IPS-20b (cell line): ENCODE data around the gene GSG1L.

Experiments used
- H3K27ac ChIP-seq: one replicate; pipeline ENCODE4 v1.5.1; 2013; ENCODE audit warnings: low read length
- H3K27me3 ChIP-seq: 2 replicates; pipeline ENCODE4 v1.6.1; 2013; ENCODE audit warnings: mild to moderate bottlenecking, low read length, inconsistent platforms; ENCODE audit not compliant: insufficient read depth
- H3K36me3 ChIP-seq: 2 replicates; pipeline ENCODE4 v1.6.1; 2013; ENCODE audit warnings: low read depth, mild to moderate bottlenecking, inconsistent platforms, low read length, moderate library complexity; ENCODE audit not compliant: insufficient read depth
- H3K4me1 ChIP-seq: 2 replicates; pipeline ENCODE4 v1.6.1; 2013; ENCODE audit warnings: mild to moderate bottlenecking, control low read depth, inconsistent platforms, low read length, moderate library complexity; ENCODE audit not compliant: insufficient read depth
- H3K4me3 ChIP-seq: 2 replicates; pipeline ENCODE4 v1.5.1; 2013; ENCODE audit warnings: mild to moderate bottlenecking, low read length, inconsistent platforms
- H3K9ac ChIP-seq: 2 replicates; pipeline ENCODE4 v1.6.1; 2013; ENCODE audit warnings: low read depth, mild to moderate bottlenecking, inconsistent platforms, low read length, moderate library complexity
- H3K9me3 ChIP-seq: 2 replicates; pipeline ENCODE4 v1.6.1; 2013; ENCODE audit warnings: mild to moderate bottlenecking, low read depth, low read length, inconsistent platforms; ENCODE audit not compliant: insufficient read depth

GSG1L gene

GRCh38 chr16:27777527-27777926, 286.0 kb downstream of the GSG1L start:
- no peaks in the 10 kb centered on the region for H3K4me1 ChIP-seq

GRCh38 chr16:27776556-27777225, 286.8 kb downstream of the GSG1L start:
- no peaks in the 10 kb centered on the region for H3K9me3 ChIP-seq
- H3K4me1 ChIP-seq: no peaks in the 10 kb centered on the region
- no peak overlapping the region for H3K4me3 ChIP-seq
- no peak overlapping the region for H3K9ac ChIP-seq
- H3K36me3 ChIP-seq: no peaks in the 10 kb centered on the region
- H3K27me3 ChIP-seq: no peaks in the 10 kb centered on the region
- H3K27ac ChIP-seq: no peak overlapping the region

More at GRCh38 chr16:27777527-27777926, 286.0 kb downstream of the GSG1L start:
- no peak overlapping the region for H3K9ac ChIP-seq
- H3K27me3 ChIP-seq: no peaks in the 10 kb centered on the region
- no peaks in the 10 kb centered on the region for H3K36me3 ChIP-seq
- no peak overlapping the region for H3K27ac ChIP-seq
- no peaks in the 10 kb centered on the region for H3K9me3 ChIP-seq
- H3K4me3 ChIP-seq: no peak overlapping the region

- H3K4me3 ChIP-seq: no peak overlapping the region
- no peaks in the 10 kb centered on the region for H3K36me3 ChIP-seq
- no peaks in the 10 kb centered on the region for H3K27me3 ChIP-seq
- H3K9me3 ChIP-seq: no peaks in the 10 kb centered on the region
- no peak overlapping the region for H3K9ac ChIP-seq
- H3K27ac ChIP-seq: no peak overlapping the region
- H3K4me1 ChIP-seq: no peaks in the 10 kb centered on the region
Observed at GRCh38 chr16:27775254-27775653, 288.3 kb downstream of the GSG1L start.

GRCh38 chr16:27774779-27775178, 288.7 kb downstream of the GSG1L start:
- Histone ChIP-seq H3K4me1 (no peaks in the 10 kb centered on the region), H3K9me3 (no peaks in the 10 kb centered on the region), H3K27me3 (no peaks in the 10 kb centered on the region), H3K27ac (no peak overlapping the region), H3K4me3 (no peak overlapping the region), H3K36me3 (no peaks in the 10 kb centered on the region), H3K9ac (no peak overlapping the region)

- Histone ChIP-seq H3K4me3 (no peak overlapping the region), H3K9ac (no peak overlapping the region), H3K36me3 (no peaks in the 10 kb centered on the region), H3K27ac (no peak overlapping the region), H3K9me3 (no peaks in the 10 kb centered on the region), H3K4me1 (no peaks in the 10 kb centered on the region), H3K27me3 (no peaks in the 10 kb centered on the region)
Observed at GRCh38 chr16:27773344-27773743, 290.2 kb downstream of the GSG1L start.

- Histone ChIP-seq H3K9ac (no peak overlapping the region), H3K9me3 (no peaks in the 10 kb centered on the region), H3K4me1 (no peaks in the 10 kb centered on the region), H3K4me3 (no peak overlapping the region), H3K27me3 (no peaks in the 10 kb centered on the region), H3K36me3 (no peaks in the 10 kb centered on the region), H3K27ac (no peak overlapping the region)
Observed at GRCh38 chr16:27772093-27772825, 291.3 kb downstream of the GSG1L start.

GRCh38 chr16:27771201-27771910, 292.2 kb downstream of the GSG1L start:
- no peaks in the 10 kb centered on the region for H3K4me1 ChIP-seq
- no peak overlapping the region for H3K27ac ChIP-seq
- no peaks in the 10 kb centered on the region for H3K9me3 ChIP-seq
- H3K9ac ChIP-seq: no peak overlapping the region
- H3K27me3 ChIP-seq: no peaks in the 10 kb centered on the region
- H3K4me3 ChIP-seq: no peak overlapping the region
- no peaks in the 10 kb centered on the region for H3K36me3 ChIP-seq

GRCh38 chr16:27770271-27771196, 293.0 kb downstream of the GSG1L start:
- H3K4me3 ChIP-seq: no peak overlapping the region
- H3K4me1 ChIP-seq: no peaks in the 10 kb centered on the region
- H3K9ac ChIP-seq: no peak overlapping the region; the same call in 1 of the 2 replicates
- H3K27ac ChIP-seq: no peak overlapping the region
- H3K9me3 ChIP-seq: no peaks in the 10 kb centered on the region
- no peaks in the 10 kb centered on the region for H3K27me3 ChIP-seq
- H3K36me3 ChIP-seq: no peaks in the 10 kb centered on the region

GRCh38 chr16:27769561-27770255, 293.8 kb downstream of the GSG1L start:
- Histone ChIP-seq H3K9me3 (no peaks in the 10 kb centered on the region), H3K9ac (no peak overlapping the region), H3K36me3 (no peaks in the 10 kb centered on the region), H3K4me1 (no peaks in the 10 kb centered on the region), H3K27ac (no peak overlapping the region), H3K4me3 (no peak overlapping the region), H3K27me3 (no peaks in the 10 kb centered on the region)

GRCh38 chr16:27768651-27769272, 294.8 kb downstream of the GSG1L start:
- Histone ChIP-seq H3K9ac (no peak overlapping the region), H3K27ac (no peak overlapping the region), H3K27me3 (no peaks in the 10 kb centered on the region), H3K4me1 (no peaks in the 10 kb centered on the region), H3K4me3 (no peak overlapping the region), H3K36me3 (0 out of 2 replicates have a peak, but pooled peaks cover 3% of the 10 kb centered on the region), H3K9me3 (no peaks in the 10 kb centered on the region; the same call in 1 of the 2 replicates)
